Activated CD4-positive, alpha-beta T cell treated with anti-CD3 and anti-CD28 coated beads for 36 hours (primary cell): ENCODE measurements around the gene CCR9. TPM values are rescaled to one million over a fixed set of nuclear protein-coding genes. Genes with fewer than 3 reads are reported as not detected.

Source experiments
- ATAC-seq: fragments of 200-7000 bp; cut with Tn5 transposase; one replicate; pipeline ENCODE4 v1.10.0; 2021; ENCODE audit warnings: mild to moderate bottlenecking, moderate library complexity
- CTCF ChIA-PET: fragments of 350-600 bp; sonication (Branson Sonifier 250); formaldehyde crosslinking; loops from one replicate; lab custom pipeline; 2021; ENCODE audit warnings: antibody characterized with exemption; lab: Charles Lee
- POLR2A ChIA-PET: fragments of 350-600 bp; sonication (Branson Sonifier 250); formaldehyde crosslinking; loops from one replicate; lab custom pipeline; 2021; ENCODE audit warnings: antibody characterized with exemption, inconsistent platforms; lab: Charles Lee
- DNase-seq: peaks from one replicate; pipeline ENCODE4 v3.0.0-alpha.2; 2020
- H3K27ac Mint-ChIP-seq: one replicate; pipeline ENCODE4 v1.8.0; 2021; ENCODE audit warnings: mixed read lengths
- H3K27me3 Mint-ChIP-seq: one replicate; pipeline ENCODE4 v1.8.0; 2021; ENCODE audit warnings: mixed read lengths
- H3K36me3 Mint-ChIP-seq: one replicate; pipeline ENCODE4 v1.8.0; 2021; ENCODE audit warnings: low read depth, mixed read lengths
- H3K4me1 Mint-ChIP-seq: one replicate; pipeline ENCODE4 v1.8.0; 2021; ENCODE audit warnings: mixed read lengths
- H3K4me3 Mint-ChIP-seq: one replicate; pipeline ENCODE4 v1.8.0; 2021; ENCODE audit warnings: mild to moderate bottlenecking, moderate library complexity, mixed read lengths
- H3K9me3 Mint-ChIP-seq: one replicate; pipeline ENCODE4 v1.8.0; 2021; ENCODE audit warnings: low read depth, mixed read lengths
- intact Hi-C, 2 experiments: fragments of 100-400 bp; cut with DNase I in 1 of 2; cut with micrococcal nuclease in 1 of 2; formaldehyde crosslinking; loops; one replicate each; pipeline versions ENCODE4 v1.14.2 to v1.15.1; 2022 to 2024; cut with DNase I, micrococcal nuclease
- total RNA-seq, 2 experiments: library from RNA; stranded (reverse); gene quantifications; one replicate each; pipeline ENCODE4 v1.2.3, GENCODE V29; 2021

Gene CCR9
- total RNA-seq, 2 experiments from 2014 or later: not detected

DNA sequence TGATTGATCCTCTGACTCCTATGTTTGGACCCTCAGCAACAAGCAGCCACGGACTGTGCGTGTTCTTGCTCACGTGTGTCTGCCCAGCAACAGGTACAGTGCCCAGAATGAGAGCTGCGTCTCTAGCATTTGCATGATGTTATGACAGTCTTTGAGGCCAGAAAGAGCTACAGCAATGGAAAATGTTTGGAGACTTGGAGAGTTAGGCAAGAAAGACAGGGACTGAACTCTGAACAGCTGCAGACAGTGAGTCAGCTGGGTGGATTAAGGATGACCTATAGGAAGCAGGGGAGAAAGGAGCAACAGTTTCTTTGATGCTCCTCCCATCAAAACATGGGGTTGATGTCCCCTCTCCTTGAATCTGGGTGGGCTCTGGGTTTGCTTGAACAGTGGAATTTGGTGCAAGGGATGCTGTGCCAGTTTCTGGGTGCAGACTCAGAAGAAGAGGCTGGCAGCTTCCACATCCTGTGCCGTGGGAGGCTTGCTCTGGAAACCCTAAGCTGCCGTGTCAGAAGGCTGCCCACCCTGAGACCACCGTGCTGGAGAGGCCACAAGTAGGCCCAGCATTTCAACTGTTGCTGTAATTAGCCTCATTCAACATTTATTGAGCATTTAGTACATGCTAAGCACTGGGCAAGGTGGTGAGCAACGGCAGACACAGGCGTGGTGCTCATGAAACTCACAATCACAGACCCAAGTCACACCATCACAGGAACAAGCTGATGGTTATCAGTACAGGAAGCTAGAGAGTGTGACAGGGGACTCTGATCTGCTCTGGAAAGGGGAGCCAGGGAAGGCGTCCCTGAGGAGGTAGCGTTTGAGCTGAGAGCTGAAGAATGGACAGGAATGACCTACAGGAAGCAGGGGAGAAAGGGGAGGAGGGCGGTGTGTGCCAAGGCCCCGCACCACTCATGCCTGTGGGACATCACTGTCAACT lies 21.7 kb downstream of the CCR9 start:
- peaks cover 5% of the 10 kb centered on the region for H3K36me3 Mint-ChIP-seq
- DNase-seq (no peak), ATAC-seq (peak; percentile 61)
- peaks cover 36% of the 10 kb centered on the region for H3K27me3 Mint-ChIP-seq
- no peaks in the 10 kb centered on the region for H3K9me3 Mint-ChIP-seq
- intact Hi-C loops: no loop called here
- ChIA-PET POLR2A (no interaction called here), CTCF (interaction anchor here (1.2 kb wide), 1 partner anchor 29 kb away, joined by 4 read pairs; no protein-coding TSS in a partner anchor)
- H3K27ac Mint-ChIP-seq: no peak overlapping the region
- peaks cover 29% of the 10 kb centered on the region for H3K4me1 Mint-ChIP-seq
- no peak overlapping the region for H3K4me3 Mint-ChIP-seq

- H3K9me3 Mint-ChIP-seq: no peaks in the 10 kb centered on the region
- ATAC-seq (no peak), DNase-seq (no peak)
- H3K36me3 Mint-ChIP-seq: peaks cover 5% of the 10 kb centered on the region
- H3K27me3 Mint-ChIP-seq: peaks cover 43% of the 10 kb centered on the region
- POLR2A ChIA-PET: no interaction called here
- no peak overlapping the region for H3K4me3 Mint-ChIP-seq
- peaks cover 29% of the 10 kb centered on the region for H3K4me1 Mint-ChIP-seq
- intact Hi-C loops: no loop called here
- CTCF ChIA-PET: interaction anchor here (1.2 kb wide), 1 partner anchor 28 kb away, joined by 4 read pairs; no protein-coding TSS in a partner anchor
- no peak overlapping the region for H3K27ac Mint-ChIP-seq
These were observed 22.4 kb downstream of the CCR9 start for GRCh38 chr3:45908761-45909160.

DNA sequence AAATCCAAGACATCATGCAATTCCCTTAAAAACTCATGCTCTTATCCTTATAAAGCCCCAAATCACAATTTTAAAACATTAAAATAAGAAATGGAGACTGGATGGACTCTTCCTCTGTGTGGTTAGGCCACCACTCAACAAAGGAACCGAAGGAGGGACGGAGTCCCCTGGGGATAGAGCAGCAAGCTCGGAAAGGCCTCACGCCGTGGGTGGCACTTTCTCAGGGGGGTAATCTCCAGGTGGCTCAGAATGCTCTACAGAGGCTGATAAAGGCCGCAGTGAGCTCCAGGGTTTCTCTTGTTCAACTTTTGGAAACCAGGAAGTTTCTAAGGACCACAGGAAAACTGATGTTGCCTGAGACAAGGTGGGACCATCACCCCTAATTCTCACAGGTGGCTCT lies 23.2 kb downstream of the CCR9 start:
- no peak for ATAC-seq
- DNase-seq: no peak
- Mint-ChIP-seq H3K27ac (no peak overlapping the region), H3K4me3 (no peak overlapping the region), H3K36me3 (peaks cover 5% of the 10 kb centered on the region), H3K4me1 (peaks cover 29% of the 10 kb centered on the region), H3K9me3 (no peaks in the 10 kb centered on the region), H3K27me3 (peaks cover 46% of the 10 kb centered on the region)
- POLR2A ChIA-PET: no interaction called here
- CTCF ChIA-PET: interaction anchor here (0.8 kb wide), 1 partner anchor 166 kb away, joined by 3 read pairs; no protein-coding TSS in a partner anchor
- intact Hi-C loops: no loop called here

- no peak overlapping the region for H3K27ac Mint-ChIP-seq
- no peak overlapping the region for H3K4me3 Mint-ChIP-seq
- ATAC-seq (no peak), DNase-seq (no peak)
- intact Hi-C loops: no loop called here
- ChIA-PET CTCF (interaction anchor here (0.6 to 1.2 kb wide), 3 partner anchors 28 to 1107 kb away, joined by 3 to 4 read pairs (median 3); no protein-coding TSS in a partner anchor), POLR2A (interaction anchor here (0.7 kb wide), 1 partner anchor 50 kb away, joined by 6 read pairs; no protein-coding TSS in a partner anchor)
- H3K9me3 Mint-ChIP-seq: no peaks in the 10 kb centered on the region
- peaks cover 53% of the 10 kb centered on the region for H3K27me3 Mint-ChIP-seq
- H3K36me3 Mint-ChIP-seq: peaks cover 5% of the 10 kb centered on the region
- H3K4me1 Mint-ChIP-seq: peaks cover 41% of the 10 kb centered on the region
These were observed 24.5 kb downstream of the CCR9 start for GRCh38 chr3:45910892-45911291.

- Mint-ChIP-seq H3K4me3 (no peak overlapping the region), H3K27me3 (peaks cover 51% of the 10 kb centered on the region), H3K27ac (no peak overlapping the region), H3K4me1 (peaks cover 45% of the 10 kb centered on the region), H3K9me3 (no peaks in the 10 kb centered on the region), H3K36me3 (peaks cover 4% of the 10 kb centered on the region)
- POLR2A ChIA-PET: no interaction called here
- CTCF ChIA-PET: interaction anchor here (0.6 to 1.2 kb wide), 4 partner anchors 17 to 1106 kb away, joined by 3 read pairs; no protein-coding TSS in a partner anchor
- intact Hi-C loops: no loop called here
- ATAC-seq (no peak), DNase-seq (no peak)
These were observed 25.3 kb downstream of the CCR9 start for GRCh38 chr3:45911511-45912226.

- no peaks in the 10 kb centered on the region for H3K9me3 Mint-ChIP-seq
- H3K27ac Mint-ChIP-seq: no peak overlapping the region
- peaks cover 5% of the 10 kb centered on the region for H3K36me3 Mint-ChIP-seq
- CTCF ChIA-PET: interaction anchor here (0.6 to 1.7 kb wide), 6 partner anchors 16 to 447 kb away, joined by 3 to 4 read pairs (median 3); no protein-coding TSS in a partner anchor
- intact Hi-C loops: no loop called here
- DNase-seq (no peak), ATAC-seq (no peak)
- peaks cover 53% of the 10 kb centered on the region for H3K27me3 Mint-ChIP-seq
- peaks cover 43% of the 10 kb centered on the region for H3K4me1 Mint-ChIP-seq
- POLR2A ChIA-PET: no interaction called here
- no peak overlapping the region for H3K4me3 Mint-ChIP-seq
These were observed 26.1 kb downstream of the CCR9 start for GRCh38 chr3:45912435-45912834.

DNA sequence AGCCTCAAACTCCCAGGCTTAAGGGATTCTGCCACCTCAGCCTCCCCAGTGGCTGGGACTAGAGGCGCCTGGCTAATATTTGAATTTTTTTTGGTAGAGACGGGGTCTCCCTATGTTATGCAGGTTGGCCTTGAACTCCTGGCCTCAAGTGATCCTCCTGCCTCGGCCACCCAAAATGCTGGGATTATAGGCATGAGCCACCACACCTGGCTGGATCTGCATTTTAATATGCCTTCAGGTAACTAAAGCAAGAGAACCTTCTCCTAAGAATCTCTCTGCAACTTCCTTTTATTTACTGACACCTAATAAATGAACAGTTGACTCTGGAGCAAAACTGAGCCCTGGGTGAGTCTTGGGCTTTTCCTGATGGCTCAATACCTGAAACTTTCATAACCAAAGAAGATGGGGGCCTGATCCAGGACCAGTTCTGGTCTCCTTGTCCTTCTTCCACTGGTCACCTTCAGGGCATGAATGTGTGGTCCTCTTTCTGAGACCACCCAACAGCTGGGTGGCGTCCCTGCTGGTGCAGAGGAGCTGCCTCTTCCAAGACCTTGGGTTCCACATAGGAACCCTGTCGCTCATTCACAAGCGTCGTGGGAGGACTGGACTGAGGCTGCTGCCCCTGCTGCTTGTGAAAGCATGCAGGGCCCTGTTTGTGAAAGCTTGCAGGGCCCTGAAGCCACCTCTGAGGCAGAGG lies 28.2 kb downstream of the CCR9 start:
- CTCF ChIA-PET: interaction anchor here (0.6 kb wide), 1 partner anchor 184 kb away, joined by 4 read pairs; no protein-coding TSS in a partner anchor
- H3K9me3 Mint-ChIP-seq: no peaks in the 10 kb centered on the region
- intact Hi-C loops: loop anchor here (1.0 to 5.0 kb wide), 5 partner anchors 30 to 407 kb away; no protein-coding TSS in a partner anchor
- H3K36me3 Mint-ChIP-seq: peaks cover 15% of the 10 kb centered on the region
- POLR2A ChIA-PET: no interaction called here
- DNase-seq: no peak
- H3K4me3 Mint-ChIP-seq: no peak overlapping the region
- ATAC-seq: no peak
- peaks cover 42% of the 10 kb centered on the region for H3K27me3 Mint-ChIP-seq
- no peak overlapping the region for H3K27ac Mint-ChIP-seq
- H3K4me1 Mint-ChIP-seq: peaks cover 37% of the 10 kb centered on the region

GRCh38 chr3:45915059-45915439 lies 28.7 kb downstream of the CCR9 start:
- Mint-ChIP-seq H3K27ac (peak overlapping the region; percentile 37), H3K9me3 (no peaks in the 10 kb centered on the region), H3K27me3 (peaks cover 38% of the 10 kb centered on the region), H3K4me3 (peak overlapping the region; percentile 22), H3K36me3 (peaks cover 15% of the 10 kb centered on the region), H3K4me1 (peaks cover 37% of the 10 kb centered on the region)
- ATAC-seq (no peak), DNase-seq (no peak)
- ChIA-PET POLR2A (interaction anchor here (0.8 kb wide), 1 partner anchor 54 kb away, joined by 4 read pairs; no protein-coding TSS in a partner anchor), CTCF (no interaction called here)
- intact Hi-C loops: loop anchor here (1.0 to 5.0 kb wide), 5 partner anchors 31 to 408 kb away; no protein-coding TSS in a partner anchor

DNA sequence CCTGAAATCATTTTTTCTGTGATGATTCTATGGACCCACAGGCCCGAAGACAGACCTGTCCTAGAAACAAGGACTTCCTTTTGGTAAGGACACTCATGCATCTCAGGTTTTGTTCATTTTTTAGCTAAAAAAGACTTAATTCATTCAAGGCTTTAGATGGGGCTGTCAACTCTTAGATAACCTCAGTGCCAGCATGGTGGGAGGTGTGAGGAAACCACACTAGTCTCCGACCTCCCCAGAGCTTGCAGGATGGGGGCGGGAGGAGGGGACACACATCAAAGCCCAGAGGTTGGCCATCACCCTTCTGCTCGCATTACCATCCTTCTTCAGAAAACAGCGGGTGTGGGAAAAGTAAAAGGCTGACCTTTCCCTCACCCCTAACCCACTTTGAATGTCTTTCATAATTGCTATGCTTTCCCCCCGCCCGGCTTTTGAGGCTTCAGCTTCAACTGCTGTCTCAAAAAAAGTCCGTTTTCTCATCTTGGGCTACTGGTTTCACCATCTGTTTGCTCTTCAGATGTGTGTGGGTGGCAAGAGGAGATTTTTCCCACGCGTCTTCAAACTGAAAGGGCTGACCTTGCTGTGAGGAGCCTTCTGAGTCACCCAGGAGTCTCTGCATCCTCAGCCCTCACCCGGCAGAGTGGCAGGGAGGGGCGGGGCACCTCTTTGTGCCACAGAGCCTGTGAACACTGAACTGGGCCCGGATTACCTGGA lies 29.3 kb downstream of the CCR9 start:
- Mint-ChIP-seq H3K27me3 (peaks cover 33% of the 10 kb centered on the region), H3K27ac (peak overlapping the region; percentile 37), H3K4me1 (peaks cover 33% of the 10 kb centered on the region), H3K9me3 (no peaks in the 10 kb centered on the region), H3K4me3 (peak overlapping the region; percentile 22), H3K36me3 (peaks cover 19% of the 10 kb centered on the region)
- ATAC-seq (peak; percentile 94), DNase-seq (peak; percentile 88)
- CTCF ChIA-PET: interaction anchor here (0.6 to 0.7 kb wide), 2 partner anchors 31 to 455 kb away, joined by 3 to 4 read pairs; partner anchors contain the start of gene CCR5
- POLR2A ChIA-PET: interaction anchor here (0.8 kb wide), 1 partner anchor 55 kb away, joined by 4 read pairs; no protein-coding TSS in a partner anchor
- intact Hi-C loops: loop anchor here (1.0 to 5.0 kb wide), 8 partner anchors 28 to 408 kb away; partner anchors contain the start of gene CXCR6 (in 1 of the 2)
